ENCODE data around the gene RSPH3. TPM values are rescaled to one million over a fixed set of nuclear protein-coding genes. Genes with fewer than 3 reads are reported as not detected.
A peak's percentile ranks its signal among the peaks of the same experiment; 100 is the strongest.
"Not testable (repeated sequence)": the region's sequence is repeated elsewhere in the genome, so short reads cannot be mapped to it uniquely, and the experiment has no call there.

RSPH3 gene, protein sequence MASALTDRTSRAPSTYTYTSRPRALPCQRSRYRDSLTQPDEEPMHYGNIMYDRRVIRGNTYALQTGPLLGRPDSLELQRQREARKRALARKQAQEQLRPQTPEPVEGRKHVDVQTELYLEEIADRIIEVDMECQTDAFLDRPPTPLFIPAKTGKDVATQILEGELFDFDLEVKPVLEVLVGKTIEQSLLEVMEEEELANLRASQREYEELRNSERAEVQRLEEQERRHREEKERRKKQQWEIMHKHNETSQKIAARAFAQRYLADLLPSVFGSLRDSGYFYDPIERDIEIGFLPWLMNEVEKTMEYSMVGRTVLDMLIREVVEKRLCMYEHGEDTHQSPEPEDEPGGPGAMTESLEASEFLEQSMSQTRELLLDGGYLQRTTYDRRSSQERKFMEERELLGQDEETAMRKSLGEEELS
- 3.4 and 9.6 TPM in 2 replicates for total RNA-seq (2014; rRNA removed; shearing (Covaris generic))

- peak; percentile 97 for DNase-seq (ENCODE audit: low read depth)
Observed at GRCh38 chr6:158999666-159000403, at the start of gene RSPH3. TSS of gene RSPH3 (minus strand) at chr6:159000202. CDS start at chr6:158999550, 652 bp downstream.

GRCh38 chr6:159047891-159048685 lies 48.1 kb upstream of the RSPH3 start:
- no peak for DNase-seq (ENCODE audit: low read depth)

DNA sequence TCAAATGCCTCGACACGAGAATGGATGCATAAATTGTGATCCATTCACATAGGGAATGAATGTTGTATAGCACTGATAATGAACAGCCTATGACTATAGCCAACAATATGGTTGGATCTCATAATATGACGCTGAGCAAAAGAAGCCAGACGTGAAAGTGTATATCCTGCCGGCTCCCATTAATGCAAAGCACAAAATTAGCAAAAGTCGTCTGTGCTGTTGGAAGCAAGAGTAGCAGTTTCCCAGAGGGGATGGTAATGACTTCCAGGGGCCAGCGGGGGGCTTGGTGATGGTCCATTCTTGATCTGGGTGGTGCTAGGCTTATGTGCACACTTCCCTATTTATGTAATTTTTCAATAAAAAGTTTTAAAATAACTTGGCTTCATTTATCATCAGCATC lies 45.8 kb upstream of the RSPH3 start:
- DNase-seq (ENCODE audit: low read depth): no peak

DNA sequence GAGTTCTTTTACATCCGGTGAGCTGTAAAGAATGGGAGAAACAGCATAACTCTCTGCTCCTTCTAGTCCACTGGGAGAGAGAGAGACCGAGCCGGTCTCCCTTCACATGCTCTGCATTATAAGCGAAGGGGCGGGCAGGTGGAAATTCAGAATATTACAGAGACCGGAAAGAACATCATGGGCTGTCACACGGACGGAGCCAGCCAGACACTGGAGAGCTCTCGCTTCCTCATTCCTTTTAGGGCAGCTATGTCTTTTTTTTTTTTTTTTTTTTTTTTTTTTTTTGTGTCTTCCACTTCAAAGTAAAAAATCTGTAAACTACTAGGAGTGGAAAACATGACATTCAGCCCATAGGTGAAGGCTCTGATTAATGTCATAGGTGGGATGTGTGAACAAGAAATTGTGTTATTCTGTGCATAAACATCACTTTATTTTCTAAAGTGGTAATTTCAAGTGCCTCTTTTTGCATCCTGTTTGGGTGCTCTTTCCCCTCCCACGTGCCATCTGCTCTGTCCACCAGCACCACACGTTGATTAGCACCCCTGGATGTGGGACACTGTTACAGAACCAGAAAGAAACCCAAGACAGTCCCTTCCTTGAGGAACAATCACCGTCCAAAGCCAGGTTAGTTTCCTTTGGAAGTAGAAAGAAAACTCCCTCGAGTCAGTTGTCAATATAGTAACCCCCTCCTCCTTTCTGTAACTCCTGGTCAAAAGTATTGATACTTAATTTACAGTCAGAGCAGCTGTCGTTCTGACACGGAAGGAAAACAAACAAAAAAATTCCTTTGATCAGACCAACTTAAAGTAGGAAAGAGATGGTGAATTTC lies 45.1 kb upstream of the RSPH3 start, which contains the start of gene TAGAP:
TSS of gene TAGAP (minus strand) at position 93 of the 829 bp plus-strand sequence. CDS start 845 bp downstream, outside the sequence.
- DNase-seq (ENCODE audit: low read depth): no peak

GRCh38 chr6:159043947-159044346 lies 43.9 kb upstream of the RSPH3 start:
- DNase-seq (ENCODE audit: low read depth): no peak

DNA sequence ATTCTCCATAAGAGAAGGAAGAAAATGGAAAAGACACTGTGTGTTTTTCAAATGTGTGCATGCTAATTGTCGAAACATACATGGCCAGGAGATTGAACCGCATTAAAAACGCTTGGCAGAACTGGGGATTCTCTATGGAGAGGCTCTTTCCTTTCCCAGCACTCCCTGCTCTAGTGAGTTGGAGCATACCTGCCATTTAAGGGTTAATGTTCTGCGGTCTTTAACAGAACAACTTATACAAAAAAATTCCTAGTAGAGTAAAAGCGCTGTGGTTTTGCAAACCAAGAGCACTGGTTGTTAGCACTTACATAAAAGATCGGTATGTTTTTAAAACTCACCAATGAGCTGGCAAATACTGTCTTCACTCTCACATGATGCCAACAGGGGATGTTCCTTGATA lies 43.2 kb upstream of the RSPH3 start:
- no peak for DNase-seq (ENCODE audit: low read depth)

- no peak for DNase-seq (ENCODE audit: low read depth)
Observed at GRCh38 chr6:159042826-159043181, 42.8 kb upstream of the RSPH3 start.

- DNase-seq (ENCODE audit: low read depth): peak; percentile 76
Observed at GRCh38 chr6:159042003-159042825, 42.2 kb upstream of the RSPH3 start.

- no peak for DNase-seq (ENCODE audit: low read depth)
Observed at GRCh38 chr6:159041181-159041580, 41.2 kb upstream of the RSPH3 start.

DNA sequence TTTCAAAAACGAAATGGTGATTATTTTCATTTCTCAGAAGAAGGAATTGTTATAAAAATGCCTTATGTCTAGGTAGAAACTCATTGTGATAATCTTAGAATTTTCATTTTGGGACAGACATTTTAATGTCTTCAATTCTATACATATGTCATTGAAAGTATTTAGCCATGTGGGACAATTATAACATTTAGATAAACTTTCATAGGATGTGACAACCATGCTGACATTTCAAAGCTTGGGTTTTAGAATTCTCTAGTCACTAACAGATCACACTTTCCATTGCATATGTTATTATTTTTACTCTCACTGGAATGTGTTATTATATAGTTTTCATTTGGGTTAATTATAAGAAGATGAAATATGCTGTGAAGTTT lies 39.9 kb upstream of the RSPH3 start:
- no peak for DNase-seq (ENCODE audit: low read depth)

DNA sequence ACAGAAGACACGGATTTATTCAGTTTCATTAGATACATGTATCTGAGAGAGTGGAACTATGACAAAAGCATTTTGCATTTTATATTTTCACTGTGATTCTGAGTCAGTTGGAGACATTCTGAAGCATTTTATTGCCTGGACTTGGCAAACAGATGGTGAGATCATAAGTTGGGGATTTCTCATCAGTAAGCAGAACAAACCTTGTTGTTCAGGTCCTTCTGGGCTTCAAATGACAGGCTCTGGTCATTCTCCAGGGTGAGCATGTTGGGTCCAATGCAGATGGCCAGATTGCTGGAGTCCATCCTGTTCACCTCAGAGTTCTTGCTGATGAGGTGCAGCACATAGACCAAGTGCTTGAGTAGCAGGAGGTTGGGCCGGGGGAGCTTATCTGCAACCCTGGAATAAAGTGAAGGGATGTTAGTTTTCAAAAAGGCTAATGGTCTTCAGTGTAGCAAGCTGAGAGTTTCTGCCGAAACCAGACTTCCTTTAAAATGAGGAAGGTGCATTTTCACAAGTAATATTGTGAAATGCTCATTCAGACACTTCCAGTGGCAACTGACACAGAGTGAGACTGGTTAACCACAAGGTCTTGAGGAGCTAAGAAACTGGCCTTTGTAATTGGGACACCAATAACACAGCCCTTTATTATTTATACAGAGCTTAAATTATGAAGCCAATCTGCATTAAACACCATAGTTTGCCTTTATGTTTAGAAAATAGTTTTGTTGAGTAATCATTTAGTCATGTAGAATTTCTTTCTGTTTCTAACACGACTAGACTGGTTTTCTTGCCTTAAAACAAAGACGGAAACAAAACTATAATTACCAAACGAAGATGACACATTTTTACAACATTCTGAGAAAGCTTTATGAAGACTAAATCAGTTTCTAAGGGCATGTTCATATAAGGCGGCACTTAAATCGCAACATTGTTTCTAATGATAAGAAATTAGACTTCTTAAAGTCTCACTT lies 39.2 kb upstream of the RSPH3 start:
- peak; percentile 68 for DNase-seq (ENCODE audit: low read depth)

GRCh38 chr6:159038318-159038717 lies 38.3 kb upstream of the RSPH3 start:
- not testable (repeated sequence) for DNase-seq (ENCODE audit: low read depth)

DNA sequence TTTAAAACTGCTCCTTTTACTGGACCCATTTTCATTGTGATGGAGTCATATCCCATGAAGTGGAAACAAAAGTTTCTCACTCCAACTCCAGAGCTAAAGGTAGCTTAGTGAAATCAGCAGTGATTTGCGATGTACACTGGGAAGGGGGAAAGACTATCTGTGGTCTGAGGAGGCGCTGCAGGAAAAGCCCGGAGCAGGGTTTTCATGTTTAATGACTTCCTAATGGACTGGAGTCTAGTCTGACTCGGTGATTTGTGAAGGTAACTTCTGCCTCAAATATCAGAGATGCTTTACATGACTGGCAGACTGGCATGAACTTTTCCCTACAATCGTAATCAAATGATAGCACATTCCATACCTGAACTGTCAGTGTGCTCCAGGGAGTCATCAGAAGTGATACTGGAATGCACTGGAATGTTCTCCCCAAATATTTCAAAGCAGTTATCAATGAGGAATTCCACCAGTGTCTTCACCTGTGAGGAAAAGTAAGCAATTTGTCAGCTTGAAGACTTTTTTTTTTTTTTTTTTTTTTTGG lies 37.8 kb upstream of the RSPH3 start:
- peak; percentile 27 for DNase-seq (ENCODE audit: low read depth)

- DNase-seq (ENCODE audit: low read depth): no peak
Observed at GRCh38 chr6:159036673-159037072, 36.7 kb upstream of the RSPH3 start.

DNA sequence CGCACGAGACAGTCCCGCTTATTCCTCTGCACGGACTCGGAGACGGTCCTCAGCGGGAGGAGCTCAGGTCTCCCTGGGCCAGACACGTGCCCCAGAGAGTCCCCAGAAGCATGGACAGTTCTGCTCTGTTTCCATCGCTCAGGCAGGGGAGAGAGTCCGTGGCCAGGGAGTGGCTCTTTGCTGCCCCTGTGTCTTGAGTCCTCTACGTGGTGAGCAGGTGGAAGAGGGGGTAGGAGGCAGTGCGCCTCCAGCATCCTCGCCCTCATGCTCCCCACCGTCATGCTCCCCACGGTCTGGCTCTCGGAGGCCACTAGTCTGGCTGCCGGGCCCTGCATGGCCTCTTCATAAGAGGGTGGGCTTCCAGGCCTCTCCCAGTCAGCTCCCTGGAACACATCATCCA lies 35.9 kb upstream of the RSPH3 start:
- no peak for DNase-seq (ENCODE audit: low read depth)

- DNase-seq (ENCODE audit: low read depth): no peak
Observed at GRCh38 chr6:159033160-159034049, 33.4 kb upstream of the RSPH3 start.

- no peak for DNase-seq (ENCODE audit: low read depth)
Observed at GRCh38 chr6:159031846-159032245, 31.8 kb upstream of the RSPH3 start.

DNA sequence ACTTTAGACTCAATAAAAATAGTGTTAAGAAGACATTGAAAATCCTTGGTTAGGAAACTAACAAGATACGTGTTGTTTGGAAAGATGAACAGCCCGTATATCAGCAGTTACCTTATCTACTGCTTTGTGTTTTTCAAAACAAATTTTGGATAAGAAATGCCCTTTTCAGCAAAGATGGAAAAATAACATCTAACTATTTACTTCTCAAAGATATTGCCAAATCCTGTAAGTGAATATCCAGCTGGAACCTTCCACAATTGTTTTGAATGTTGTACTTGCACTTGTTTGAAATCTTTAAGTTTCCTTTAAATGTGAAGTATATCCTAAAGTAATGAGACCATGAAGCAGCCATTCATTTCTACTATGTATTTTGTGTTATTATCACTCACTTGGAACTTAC lies 30.2 kb upstream of the RSPH3 start:
- no peak for DNase-seq (ENCODE audit: low read depth)
